ENCODE results near the gene OR8B2. TPM values are rescaled to one million over a fixed set of nuclear protein-coding genes. Genes with fewer than 3 reads are reported as not detected.
"Not testable (repeated sequence)": the region's sequence is repeated elsewhere in the genome, so short reads cannot be mapped to it uniquely, and the experiment has no call there.

Gene OR8B2
- total RNA-seq, 1 experiment from 2014 or later: not detected

- Histone ChIP-seq H2AFZ (no peak within 1 kb of the TSS), H4K20me1 (ENCODE audit: insufficient read depth) (no peaks in the 10 kb centered on the region), H3K27ac (no peak within 1 kb of the TSS), H3F3A (ENCODE audit: insufficient read depth, low read depth) (no peaks in the 10 kb centered on the region), H3K27me3 (ENCODE audit: insufficient read depth, low read depth) (no peaks in the 10 kb centered on the region), H3K4me2 (no peak within 1 kb of the TSS), H3K9me2 (ENCODE audit: insufficient read depth) (no peaks in the 10 kb centered on the region), H3K4me1 (replicated peaks; ENCODE audit: insufficient read depth) (no peaks in the 10 kb centered on the region), H3K79me2 (ENCODE audit: low read depth) (no peaks in the 10 kb centered on the region), H3K4me3 (no peak within 1 kb of the TSS), H3K36me3 (ENCODE audit: low read depth) (no peaks in the 10 kb centered on the region), H3K9me3 (ENCODE audit: insufficient read depth, low read depth) (peaks cover 4% of the 10 kb centered on the region; the same call in 1 of the 2 replicates)
- BruUV-seq (replicated peaks): no TSS peak
- intact Hi-C loops (cut with micrococcal nuclease; ENCODE audit: unreplicated experiment): no loop called here
- TF ChIP-seq CTCF (conservative IDR thresholded peaks at IDR 0.05): no peak
- no peak for TF ChIP-seq EZH2 (IDR thresholded peaks at IDR 0.05; ENCODE audit: low read depth)
- ChIA-PET POLR2A (ENCODE audit: unreplicated experiment) (no interaction called here), CTCF (no interaction called here)
- DNase-seq: no peak
Observed at GRCh38 chr11:124398924-124399323, 14.6 kb upstream of the OR8B2 start, which contains the start of gene OR8B3. Gene OR8B3 (minus strand): TSS chr11:124399024. CDS start chr11:124397351, 1,673 bp downstream.

- POLR2A ChIA-PET (ENCODE audit: unreplicated experiment); H4K20me1 ChIP-seq (ENCODE audit: insufficient read depth); H3K4me1 ChIP-seq (replicated peaks; ENCODE audit: insufficient read depth); BruUV-seq (replicated peaks); intact Hi-C loops (cut with micrococcal nuclease; ENCODE audit: unreplicated experiment); H3K79me2 ChIP-seq (ENCODE audit: low read depth); DNase-seq; H3F3A ChIP-seq (ENCODE audit: insufficient read depth, low read depth); H3K9me3 ChIP-seq (ENCODE audit: insufficient read depth, low read depth); H3K27ac ChIP-seq; H3K36me3 ChIP-seq (ENCODE audit: low read depth); H3K27me3 ChIP-seq (ENCODE audit: insufficient read depth, low read depth); CTCF ChIA-PET; H3K4me3 ChIP-seq; H2AFZ ChIP-seq; H3K4me2 ChIP-seq; H3K9me2 ChIP-seq (ENCODE audit: insufficient read depth): not testable (repeated sequence)
Observed at GRCh38 chr11:124396847-124397246, 12.5 kb upstream of the OR8B2 start.

GRCh38 chr11:124394408-124394807 is 10.1 kb upstream of the OR8B2 start:
- Histone ChIP-seq H3K4me3 (no peak overlapping the region), H4K20me1 (ENCODE audit: insufficient read depth) (no peaks in the 10 kb centered on the region), H3K4me2 (no peak overlapping the region), H3K27ac (no peak overlapping the region), H3K4me1 (replicated peaks; ENCODE audit: insufficient read depth) (no peaks in the 10 kb centered on the region), H3K27me3 (ENCODE audit: insufficient read depth, low read depth) (no peaks in the 10 kb centered on the region), H3K9me2 (ENCODE audit: insufficient read depth) (no peaks in the 10 kb centered on the region), H3K36me3 (ENCODE audit: low read depth) (no peaks in the 10 kb centered on the region), H3F3A (ENCODE audit: insufficient read depth, low read depth) (no peaks in the 10 kb centered on the region), H3K9me3 (ENCODE audit: insufficient read depth, low read depth) (no peaks in the 10 kb centered on the region), H3K79me2 (ENCODE audit: low read depth) (no peaks in the 10 kb centered on the region), H2AFZ (no peak overlapping the region)
- no peak for TF ChIP-seq EZH2 (IDR thresholded peaks at IDR 0.05; ENCODE audit: low read depth)
- no peak for TF ChIP-seq CTCF (conservative IDR thresholded peaks at IDR 0.05)
- ChIA-PET CTCF (no interaction called here), POLR2A (ENCODE audit: unreplicated experiment) (no interaction called here)
- no peak for DNase-seq
- intact Hi-C loops (cut with micrococcal nuclease; ENCODE audit: unreplicated experiment): no loop called here
- no TSS peak for BruUV-seq (replicated peaks)

GRCh38 chr11:124382857-124383256 is 1.4 kb downstream of the OR8B2 start:
- H3K4me3 ChIP-seq; BruUV-seq (replicated peaks); H3K9me2 ChIP-seq (ENCODE audit: insufficient read depth); H3K36me3 ChIP-seq (ENCODE audit: low read depth); H3K27me3 ChIP-seq (ENCODE audit: insufficient read depth, low read depth); H3K4me2 ChIP-seq; H3K27ac ChIP-seq; H3K9me3 ChIP-seq (ENCODE audit: insufficient read depth, low read depth); H3K4me1 ChIP-seq (replicated peaks; ENCODE audit: insufficient read depth); DNase-seq; CTCF ChIA-PET; H4K20me1 ChIP-seq (ENCODE audit: insufficient read depth); H2AFZ ChIP-seq; intact Hi-C loops (cut with micrococcal nuclease; ENCODE audit: unreplicated experiment); POLR2A ChIA-PET (ENCODE audit: unreplicated experiment); H3F3A ChIP-seq (ENCODE audit: insufficient read depth, low read depth); H3K79me2 ChIP-seq (ENCODE audit: low read depth): not testable (repeated sequence)

Data from PC-9 (cell line).